Subcutaneous adipose tissue (tissue), 4 donors: ENCODE data around the gene PDIA5. TPM values are rescaled to one million over a fixed set of nuclear protein-coding genes. Genes with fewer than 3 reads are reported as not detected.

Source experiments
- total RNA-seq, 4 donors: library from RNA; depleted of rRNA; stranded (reverse); fragments of >200 nt; gene quantifications; one replicate each; pipeline ENCODE4 v1.1.0, GENCODE V29; 2016
- TF ChIP-seq, protein P1 (sequence below): fragments of 450-650 bp; IDR thresholded peaks from one replicate; pipeline ENCODE4 v1.5.1; 2016; ENCODE audit warnings: low read depth, mild to moderate bottlenecking, control low read depth, antibody characterized with exemption, moderate library complexity

Gene PDIA5
- total RNA-seq, 4 donors from 2014 or later = 5.9 to 20.3 (median 11.3) TPM

DNA sequence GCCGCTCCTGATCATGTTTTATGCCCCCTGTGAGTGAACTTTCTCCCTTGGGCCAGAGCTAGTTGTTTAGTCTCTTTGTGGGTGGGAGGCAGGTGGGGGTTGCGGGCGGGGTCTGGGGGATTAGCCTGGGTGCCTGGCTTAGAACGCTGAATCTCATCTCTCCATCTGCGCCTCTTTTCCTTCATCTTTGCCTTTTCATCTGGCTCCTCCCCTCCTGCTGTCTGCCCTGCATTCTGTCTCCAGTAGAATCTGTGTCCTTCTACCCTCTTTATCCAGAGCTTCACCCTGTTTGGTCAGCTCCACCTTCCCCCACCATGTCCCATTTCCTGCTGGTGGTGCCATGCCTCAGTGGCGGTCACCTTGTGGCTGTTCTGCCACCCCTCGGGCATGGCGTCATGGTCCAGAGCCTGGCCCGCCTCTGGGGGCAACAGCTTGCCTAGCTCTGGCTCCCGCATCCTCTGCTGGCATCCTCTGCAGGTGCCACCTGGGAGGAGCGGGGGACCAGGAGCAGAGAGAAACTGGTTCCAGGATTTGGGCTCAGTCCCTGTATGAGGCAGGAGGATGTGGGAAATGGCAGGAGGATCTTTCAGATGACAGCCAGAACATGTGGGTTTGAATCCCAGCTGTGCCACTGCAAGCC lies 44.3 kb downstream of the PDIA5 start:
- TF ChIP-seq, protein P1, sequence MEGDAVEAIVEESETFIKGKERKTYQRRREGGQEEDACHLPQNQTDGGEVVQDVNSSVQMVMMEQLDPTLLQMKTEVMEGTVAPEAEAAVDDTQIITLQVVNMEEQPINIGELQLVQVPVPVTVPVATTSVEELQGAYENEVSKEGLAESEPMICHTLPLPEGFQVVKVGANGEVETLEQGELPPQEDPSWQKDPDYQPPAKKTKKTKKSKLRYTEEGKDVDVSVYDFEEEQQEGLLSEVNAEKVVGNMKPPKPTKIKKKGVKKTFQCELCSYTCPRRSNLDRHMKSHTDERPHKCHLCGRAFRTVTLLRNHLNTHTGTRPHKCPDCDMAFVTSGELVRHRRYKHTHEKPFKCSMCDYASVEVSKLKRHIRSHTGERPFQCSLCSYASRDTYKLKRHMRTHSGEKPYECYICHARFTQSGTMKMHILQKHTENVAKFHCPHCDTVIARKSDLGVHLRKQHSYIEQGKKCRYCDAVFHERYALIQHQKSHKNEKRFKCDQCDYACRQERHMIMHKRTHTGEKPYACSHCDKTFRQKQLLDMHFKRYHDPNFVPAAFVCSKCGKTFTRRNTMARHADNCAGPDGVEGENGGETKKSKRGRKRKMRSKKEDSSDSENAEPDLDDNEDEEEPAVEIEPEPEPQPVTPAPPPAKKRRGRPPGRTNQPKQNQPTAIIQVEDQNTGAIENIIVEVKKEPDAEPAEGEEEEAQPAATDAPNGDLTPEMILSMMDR = no peak

DNA sequence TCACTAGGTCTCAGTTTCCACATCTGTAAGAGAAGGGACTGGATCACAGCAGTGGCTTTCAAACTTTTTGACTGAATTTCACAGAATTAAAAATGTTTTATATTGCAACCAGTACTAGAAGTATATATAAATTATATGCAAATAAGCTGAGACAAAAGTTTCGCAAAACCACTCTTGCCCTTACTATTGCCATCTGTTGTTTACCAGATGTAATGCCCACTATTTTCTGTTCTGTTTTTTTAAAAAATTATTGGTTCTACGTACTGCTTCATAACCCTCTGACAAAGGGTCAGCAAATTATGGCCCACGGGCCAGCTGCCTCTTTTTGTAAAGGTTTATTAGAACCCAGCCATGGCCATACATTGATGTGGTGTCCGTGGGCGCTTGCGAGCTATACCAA lies 44.8 kb downstream of the PDIA5 start:
- TF ChIP-seq, protein P1 = no peak

DNA sequence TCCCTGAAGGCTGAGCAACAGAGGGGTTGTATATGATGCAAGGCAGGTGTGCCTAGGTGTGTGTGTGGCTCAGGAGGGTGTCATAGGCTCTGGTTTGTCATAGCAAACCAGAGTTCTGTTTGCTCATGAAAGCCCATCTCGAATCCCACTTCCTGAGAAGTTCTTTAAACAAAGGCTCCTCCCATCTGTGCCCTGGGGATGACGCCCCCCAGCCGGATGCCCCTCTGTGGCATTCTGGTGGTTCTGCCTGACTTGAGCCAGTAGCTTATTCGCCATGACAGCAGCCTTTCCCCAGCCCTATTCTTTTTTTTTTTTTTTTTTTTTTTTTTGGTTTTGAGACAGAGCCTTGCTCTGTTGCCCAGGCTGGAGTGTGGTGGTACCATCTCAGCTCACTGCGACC lies 45.4 kb downstream of the PDIA5 start:
- TF ChIP-seq, protein P1 = no peak

DNA sequence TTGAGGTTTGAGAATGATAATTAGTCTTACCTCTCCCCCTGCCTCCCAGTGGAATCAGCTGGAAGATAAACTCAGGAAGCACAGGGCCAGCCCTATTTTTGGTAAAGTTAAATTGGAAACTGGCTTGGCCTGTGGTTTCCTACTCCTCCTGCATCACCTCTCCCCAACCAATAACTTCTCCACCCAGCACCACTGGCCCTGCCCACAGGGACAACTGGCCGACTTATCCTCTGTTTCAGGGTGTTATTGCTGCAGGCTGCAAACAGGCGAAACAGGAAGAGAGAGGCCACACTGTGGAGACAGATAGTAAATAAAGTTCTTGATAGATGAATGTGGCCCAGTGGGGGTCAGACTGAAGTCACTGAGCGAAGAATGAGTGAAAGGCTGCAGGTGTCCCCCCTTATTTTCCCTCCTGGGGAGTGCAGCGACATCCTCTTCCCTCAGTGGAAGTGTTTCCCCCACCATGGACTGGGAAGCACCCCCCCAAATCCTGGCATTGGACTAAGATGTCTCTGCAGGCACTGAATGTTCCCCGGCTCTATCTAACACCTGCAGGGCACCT lies 47.1 kb downstream of the PDIA5 start:
- TF ChIP-seq, protein P1 = no peak

DNA sequence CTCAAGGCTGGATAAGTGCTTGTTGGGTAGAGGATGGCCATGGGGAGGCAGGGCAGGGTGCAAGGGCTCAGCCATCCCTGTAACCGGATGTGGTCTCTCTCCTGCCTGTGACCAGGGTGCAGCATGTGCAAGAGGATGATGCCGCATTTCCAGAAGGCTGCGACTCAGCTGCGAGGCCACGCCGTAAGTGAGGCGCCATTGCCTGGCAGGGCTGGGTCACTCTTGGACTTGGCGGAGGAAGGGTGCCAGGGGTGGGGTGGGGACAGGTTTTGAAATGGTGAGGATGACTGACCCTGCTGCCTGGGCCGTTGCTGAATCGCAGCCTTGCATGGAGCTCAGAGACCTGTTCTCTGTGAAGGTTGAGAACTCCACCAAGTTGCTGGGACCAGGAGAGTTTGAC lies 49.3 kb downstream of the PDIA5 start:
- TF ChIP-seq, protein P1 = no peak

DNA sequence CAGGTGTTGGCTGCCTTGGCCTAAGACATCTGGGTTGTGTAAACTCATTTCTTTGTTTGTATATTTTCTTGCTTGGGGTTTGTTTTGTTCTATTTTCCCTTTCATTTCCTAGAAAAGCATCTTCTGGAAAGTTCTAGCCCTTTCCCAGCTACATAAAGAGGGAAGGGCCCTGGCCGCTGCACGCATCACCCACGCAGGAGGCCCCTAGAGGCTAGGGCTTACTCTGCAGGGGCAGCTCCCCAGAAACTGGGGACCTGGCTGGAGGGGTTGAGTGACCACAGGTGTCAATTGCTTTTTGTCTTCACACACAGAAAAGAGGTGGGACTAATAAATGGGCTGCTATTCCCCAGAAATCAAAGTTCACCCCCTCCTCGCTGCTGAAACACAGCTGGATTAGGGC lies 52.6 kb downstream of the PDIA5 start:
- TF ChIP-seq, protein P1 = no peak

DNA sequence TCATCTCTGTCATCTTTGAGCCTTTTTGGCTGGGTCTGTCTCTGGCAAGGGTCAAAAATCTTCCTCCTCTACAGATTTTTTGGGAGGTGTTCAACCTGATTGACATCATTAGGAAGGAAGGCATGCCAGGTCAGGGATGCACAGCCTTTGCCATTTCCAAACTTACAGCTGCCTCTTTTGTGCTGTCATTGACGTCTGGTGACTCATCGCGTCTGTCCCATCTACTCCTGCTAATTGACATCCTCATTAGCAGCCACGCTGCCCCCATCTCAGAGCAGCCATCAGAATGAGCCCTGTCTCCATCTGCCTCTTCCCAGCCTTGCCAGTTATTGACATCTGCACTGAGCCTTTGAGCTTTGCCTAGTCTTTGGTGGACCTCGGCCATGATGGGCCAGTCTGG lies 53.0 kb downstream of the PDIA5 start:
- TF ChIP-seq, protein P1 = no peak
